Left forelimb (tissue), 1 donor: Measurements from ENCODE around the gene LONP2.
"Not testable (repeated sequence)": the region's sequence is repeated elsewhere in the genome, so short reads cannot be mapped to it uniquely, and the experiment has no call there.

Experiments used
- DNase-seq: peaks from one replicate; pipeline ENCODE4 v3.0.0-alpha.2; 2018; ENCODE audit warnings: low spot score

Gene LONP2

DNA sequence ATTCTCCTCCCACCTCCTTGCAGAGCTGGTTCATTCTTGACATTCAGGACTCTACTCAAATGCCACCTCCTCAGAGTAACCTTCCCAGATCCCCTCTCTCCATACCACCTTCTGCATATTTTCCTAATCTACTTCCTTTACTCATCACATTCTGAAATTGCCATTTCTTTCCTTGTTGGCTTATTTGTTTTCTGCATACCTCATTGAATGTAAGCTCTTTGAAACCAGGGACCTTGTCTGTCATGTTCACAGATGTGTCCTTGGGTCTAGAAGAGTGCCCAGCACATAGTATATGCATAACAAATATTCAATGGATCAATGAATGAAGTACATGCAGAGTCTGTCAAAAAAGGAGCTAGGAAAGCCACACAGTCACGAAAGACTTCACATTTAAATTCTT, 7.8 kb upstream of the LONP2 start:
- no peak for DNase-seq

DNA sequence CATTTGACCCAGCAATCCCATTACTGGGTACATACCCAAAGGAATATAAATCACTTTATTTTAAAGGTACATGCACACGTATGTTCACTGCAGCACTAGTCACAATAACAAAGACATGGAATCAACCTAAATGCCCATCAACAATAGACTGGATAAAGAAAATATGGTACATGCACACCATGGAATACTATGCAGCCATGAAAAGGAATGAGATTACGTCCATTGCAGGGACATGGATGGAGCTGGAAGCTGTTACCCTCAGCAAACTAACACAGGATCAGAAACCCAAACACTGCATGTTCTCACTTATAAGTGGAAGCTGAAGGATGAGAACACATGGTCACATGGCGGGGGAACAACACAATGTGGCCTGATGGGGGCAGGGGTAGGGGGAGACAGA, 4.0 kb upstream of the LONP2 start:
- not testable (repeated sequence) for DNase-seq

DNA sequence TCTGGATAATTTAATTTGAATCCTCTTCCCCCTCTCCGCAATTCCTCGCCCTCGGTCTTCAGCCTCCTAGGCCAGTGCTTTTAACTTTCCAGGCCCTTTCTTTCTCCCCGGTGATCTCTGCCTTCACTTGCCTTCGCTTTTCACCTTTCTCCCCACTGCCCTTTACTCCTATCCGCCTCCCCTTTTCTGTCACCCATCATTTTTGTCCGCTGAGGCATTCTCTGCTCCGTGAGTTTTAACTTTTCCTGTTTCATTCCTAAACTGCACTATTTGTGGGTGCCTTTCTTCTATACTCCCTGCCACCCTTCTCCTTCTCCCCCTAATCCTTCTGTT, 729 bp downstream of the LONP2 start:
- DNase-seq, result no peak

DNA sequence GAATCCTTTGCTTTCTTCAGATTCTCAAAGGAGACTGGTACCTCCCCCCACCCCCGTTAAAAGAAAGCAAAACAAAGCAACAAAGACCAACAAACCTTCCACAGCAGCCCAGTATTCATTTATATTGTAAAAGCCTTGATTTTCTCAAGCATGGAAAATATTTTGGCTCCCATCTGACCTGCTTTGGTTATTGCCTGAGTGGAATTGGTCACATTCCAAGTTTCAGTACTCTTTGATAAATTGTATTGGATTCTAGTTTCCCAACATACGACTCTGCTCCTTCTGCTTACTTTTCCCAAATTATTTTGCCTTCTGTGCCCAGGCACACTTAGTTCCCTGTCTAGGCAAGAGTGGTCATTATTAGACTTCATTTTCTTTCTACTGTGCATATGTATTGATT, 2.0 kb downstream of the LONP2 start:
- DNase-seq, result no peak

DNA sequence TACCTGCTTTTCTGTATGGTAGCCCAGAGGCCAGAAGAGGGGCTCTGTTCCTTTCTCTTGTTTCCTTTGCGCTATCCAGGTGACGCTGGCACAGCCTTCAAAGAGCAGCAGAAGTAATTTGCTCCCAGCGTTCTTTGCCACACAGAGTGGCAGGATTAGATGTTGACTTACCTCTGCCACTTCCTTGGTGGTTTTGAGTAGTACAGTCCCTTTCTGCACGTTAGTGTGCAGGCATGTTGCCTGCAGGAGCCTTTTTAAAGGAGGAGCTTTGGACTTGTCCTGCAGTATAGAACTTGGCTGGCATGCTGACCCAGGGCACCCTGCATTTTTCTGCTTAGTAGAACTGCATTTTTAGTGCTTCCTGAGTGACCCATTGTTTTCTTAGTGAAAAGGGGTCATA, 3.2 kb downstream of the LONP2 start, which contains the start of gene ABCC11:
TSS of gene ABCC11 (minus strand) at position 229 of the 400 bp plus-strand sequence. CDS start 15,618 bp downstream, outside the sequence.
- no peak for DNase-seq

DNA sequence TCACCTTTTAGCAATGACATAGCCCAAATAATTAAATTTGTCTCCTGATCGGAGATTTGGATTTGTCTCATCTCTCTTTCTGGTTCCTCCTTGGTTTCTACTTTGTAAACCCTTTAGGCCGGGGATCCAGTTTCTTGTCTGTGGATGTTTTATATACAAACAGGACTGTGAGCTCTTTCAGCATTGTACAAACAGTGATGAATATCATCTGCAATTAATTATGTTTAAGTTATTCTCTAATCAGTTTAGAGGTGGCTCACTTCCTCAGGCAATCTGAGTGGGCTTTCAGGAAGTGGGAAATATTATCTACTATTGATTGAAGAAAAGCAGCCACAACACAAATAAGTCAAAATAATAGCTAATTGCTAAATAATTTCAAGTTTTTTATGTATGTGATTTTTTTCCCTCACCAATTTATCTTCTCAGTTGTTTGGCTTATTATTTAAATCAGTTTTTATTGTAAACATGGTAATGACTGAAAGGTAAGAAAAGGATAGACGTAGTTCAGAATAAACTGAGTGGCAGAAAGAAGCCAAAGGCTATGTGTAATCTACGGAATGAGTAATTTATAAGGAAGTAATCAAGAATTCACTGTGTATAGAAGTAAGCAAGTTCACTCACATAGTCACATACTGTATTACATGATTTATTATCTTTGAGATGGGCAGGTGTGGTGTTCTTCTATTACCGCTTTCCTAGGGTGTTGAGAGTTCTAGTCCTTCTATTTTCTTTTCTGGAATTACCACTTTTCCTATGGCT, 6.6 kb downstream of the LONP2 start:
- DNase-seq, result no peak

DNA sequence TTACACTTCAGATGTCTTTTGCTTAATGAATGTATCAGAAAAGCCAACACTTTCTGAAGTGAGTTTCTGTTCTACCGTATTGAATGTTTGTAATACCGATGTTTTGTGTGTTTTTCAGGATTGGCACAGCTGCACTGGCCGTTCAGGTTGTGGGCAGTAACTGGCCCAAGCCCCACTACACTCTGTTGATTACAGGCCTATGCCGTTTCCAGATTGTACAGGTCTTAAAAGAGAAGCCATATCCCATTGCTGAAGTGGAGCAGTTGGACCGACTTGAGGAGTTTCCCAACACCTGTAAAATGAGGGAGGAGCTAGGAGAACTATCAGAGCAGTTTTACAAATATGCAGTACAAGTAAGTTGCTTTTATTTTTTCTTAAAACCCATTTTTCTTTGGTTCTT, 7.9 kb downstream of the LONP2 start:
- no peak for DNase-seq

DNA sequence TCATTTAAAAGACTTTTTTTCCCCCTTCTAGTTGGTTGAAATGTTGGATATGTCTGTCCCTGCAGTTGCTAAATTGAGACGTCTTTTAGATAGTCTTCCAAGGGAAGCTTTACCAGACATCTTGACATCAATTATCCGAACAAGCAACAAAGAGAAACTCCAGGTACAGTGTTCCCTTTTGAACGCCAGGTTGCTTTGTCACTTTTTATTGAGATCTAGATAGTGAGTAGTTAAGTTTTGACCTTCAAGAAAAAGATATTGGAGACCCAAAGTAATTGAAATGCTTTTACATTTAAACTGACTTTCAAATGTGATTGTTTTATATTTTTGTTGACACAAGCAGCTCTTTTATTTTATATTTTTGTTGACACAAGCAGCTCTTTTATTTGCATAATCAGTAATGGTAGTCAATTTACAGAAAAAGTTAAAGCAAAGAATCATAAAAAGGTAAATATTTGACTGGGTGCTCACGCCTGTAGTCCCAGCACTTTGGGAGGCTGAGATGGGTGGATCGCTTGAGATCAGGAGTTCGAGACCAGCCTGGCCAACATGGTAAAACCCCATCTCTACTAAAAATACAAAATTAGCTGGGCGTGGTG, 12.6 kb downstream of the LONP2 start:
- no peak for DNase-seq

DNA sequence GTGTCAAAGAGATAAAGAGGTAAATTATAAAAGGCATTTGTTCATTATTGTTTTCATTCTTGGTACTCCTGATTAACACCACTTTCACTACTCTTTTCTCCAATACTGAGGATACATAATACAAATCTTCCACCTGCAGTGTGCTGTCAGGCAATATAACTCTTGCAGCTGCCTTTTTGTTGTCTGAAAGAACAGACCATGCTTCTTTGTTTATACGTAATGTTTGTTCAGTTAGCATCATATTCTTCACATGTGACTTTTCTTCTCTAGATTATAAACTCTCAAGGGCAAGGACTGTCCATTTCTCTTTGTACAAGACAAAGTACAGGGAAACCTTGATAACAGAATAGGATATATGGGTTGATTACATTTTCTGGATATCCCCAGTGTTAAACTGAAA, 17.5 kb downstream of the LONP2 start:
- DNase-seq, result no peak

DNA sequence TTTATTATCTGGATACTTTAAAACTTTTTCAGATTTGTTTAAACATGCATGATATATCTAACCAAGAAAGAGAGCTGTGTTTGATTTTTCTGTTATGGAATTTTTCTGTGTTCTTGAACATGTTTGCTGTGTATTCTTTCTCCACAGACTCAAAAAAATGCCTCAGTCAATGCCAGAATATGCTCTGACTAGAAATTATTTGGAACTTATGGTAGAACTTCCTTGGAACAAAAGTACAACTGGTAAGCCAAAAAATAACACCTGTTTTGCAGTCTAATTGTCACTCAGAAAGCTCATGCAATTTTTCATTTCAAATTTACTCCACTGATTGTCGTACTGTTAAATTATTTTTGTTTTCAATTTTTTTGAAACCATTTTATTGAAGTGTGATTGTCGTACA, 18.5 kb downstream of the LONP2 start:
- DNase-seq, result no peak

DNA sequence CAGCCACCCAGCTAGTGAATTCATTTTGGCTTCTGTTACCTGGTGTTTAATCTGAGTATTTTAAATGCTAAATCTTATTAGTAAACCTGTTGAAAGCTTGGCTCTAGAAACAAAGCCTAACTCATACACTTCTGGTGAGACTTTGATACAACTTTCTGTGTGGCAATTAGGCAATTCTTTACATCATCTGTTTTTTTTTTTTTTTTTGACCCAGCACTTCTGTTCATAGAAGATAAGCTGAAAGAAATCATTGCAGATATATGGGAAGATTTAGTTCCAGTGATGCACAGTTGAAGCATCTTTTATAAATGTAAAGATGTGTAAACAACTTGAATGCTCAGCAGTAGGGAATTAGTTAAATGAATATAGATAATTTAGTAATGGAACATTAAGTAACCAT, 24.9 kb downstream of the LONP2 start:
- DNase-seq, result no peak

DNA sequence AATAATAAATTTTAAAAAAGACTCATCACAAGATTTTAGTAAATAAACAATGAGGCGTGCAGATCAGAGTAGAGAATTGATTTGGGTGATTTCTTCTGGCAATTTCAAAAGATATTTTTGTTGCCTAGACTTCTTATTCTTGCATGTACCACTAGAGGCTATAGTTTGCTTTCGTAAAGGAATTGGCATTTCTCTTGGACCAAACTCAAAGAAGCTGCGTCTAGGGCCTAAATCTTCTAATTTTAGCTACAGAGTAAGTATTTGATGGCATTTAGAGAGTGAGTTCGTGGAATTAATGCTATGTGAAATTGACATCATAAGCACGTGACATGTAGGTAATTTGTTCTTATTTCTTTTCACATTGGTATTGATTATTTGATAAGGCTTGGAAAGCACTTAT, 27.6 kb downstream of the LONP2 start:
- no peak for DNase-seq

DNA sequence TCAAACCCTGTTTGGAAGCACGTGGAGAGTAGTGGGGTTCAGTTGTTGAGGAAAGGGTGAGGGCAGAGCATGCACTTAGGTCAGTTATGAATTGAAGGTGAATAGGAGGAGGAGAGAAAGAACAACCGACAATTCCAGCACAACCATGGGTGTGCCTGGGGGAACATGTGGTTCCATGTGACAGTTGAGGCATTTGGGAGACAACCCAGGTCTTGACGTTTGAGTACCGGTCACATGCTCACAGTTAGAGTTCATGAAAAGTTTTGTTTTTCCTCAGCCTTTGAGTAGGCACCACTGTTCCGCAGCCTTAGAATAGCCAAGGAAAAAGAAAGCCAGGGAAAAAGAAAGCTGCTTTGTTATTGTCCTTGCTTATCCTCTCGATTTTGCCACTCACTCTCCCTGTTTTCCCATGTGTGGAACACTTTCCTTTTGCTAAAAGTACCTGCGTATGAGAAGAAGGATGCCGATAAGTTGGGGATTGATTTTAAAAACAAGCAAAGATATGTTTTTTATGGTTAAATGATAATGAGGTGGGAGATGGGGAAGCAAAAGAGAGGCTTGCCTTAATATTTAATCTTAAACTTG, 28.8 kb downstream of the LONP2 start:
- DNase-seq, result no peak

DNA sequence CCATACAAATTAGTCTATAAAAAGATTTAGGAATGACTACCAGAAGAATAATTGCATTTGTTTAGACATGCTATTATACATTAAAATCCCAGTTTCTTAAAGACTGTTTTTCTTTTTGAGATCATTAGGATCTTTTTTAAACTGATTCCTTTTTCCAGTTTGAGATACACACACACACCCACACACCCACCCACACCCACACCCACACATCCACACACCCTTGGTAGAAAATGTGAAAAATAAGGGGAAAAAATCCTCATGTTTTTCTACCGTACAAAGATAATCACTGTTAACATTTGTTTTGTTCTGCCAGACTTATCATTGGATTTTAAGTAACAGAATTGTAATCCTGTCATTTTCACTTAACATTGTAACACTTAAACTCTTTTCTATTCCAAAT, 30.4 kb downstream of the LONP2 start:
- no peak for DNase-seq

DNA sequence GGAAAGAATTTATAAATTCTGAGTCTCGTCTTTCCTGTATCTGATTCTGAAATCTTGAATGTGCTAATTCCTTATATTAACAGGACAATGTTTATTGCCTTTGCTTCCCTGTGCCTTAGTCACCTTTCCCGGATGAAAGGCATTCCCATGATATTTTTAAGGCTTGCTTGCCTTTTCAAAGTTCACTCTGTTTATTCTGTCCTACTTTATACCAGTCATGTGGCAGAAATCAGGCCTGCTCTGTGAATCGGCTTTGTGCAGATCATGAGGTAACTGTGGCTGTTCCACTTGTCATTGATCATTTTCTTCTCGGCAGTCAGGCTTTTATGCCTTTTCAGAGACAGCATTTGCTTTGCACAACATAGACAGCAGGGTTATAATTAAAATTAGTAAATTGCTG, 32.0 kb downstream of the LONP2 start:
- no peak for DNase-seq

DNA sequence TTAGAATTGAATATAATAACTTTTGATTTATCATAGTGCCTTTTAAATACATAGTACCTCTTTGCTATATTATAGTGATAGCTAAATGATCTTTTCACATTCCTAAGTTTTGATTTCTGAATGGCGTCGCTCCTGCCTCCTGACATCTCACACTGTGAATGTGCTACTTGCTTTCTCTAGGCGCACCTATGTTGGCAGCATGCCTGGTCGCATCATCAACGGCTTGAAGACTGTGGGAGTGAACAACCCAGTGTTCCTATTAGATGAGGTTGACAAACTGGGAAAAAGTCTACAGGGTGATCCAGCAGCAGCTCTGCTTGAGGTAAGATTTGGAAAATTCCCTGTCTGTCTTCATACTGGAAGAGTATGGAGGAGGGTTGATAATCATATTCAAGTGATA, 33.1 kb downstream of the LONP2 start:
- DNase-seq, result no peak

DNA sequence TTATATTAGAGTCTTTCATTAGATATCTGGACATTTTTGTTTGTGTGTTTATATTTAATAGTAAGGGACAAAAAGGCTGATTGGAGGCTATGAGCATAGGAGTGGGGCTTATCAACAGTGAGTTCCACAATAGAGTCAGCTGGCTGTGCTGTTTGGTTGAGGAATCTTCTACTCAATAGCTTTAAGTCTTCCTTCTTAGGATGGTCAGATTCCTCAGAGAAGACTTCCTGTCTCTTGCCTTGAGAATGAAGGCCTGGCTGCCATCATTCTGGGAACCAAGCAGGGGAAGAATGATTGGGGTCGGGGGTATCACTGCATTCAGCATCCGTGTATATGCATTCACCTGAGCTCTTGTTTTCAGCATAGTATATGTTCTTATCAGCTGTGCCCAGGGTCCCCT, 35.1 kb downstream of the LONP2 start:
- DNase-seq, result no peak

DNA sequence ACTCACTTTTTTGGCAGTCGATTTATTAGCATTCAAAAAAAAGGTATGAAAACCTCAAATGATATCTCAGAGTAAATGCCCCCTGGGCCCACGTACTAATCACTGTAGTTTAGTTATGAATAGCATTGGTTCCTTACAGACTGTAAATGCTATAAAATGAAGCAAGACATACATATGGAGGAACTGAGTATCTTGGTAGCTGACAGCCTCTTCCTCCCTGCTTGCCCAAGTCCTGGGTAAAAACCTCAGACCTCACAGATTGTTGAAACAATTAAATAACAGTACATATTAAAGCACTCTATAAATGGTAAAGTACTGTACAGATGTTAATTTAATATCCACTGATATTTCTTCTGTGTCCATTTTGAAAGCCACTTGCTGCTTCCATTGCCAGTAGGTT, 36.4 kb downstream of the LONP2 start:
- DNase-seq, result no peak

DNA sequence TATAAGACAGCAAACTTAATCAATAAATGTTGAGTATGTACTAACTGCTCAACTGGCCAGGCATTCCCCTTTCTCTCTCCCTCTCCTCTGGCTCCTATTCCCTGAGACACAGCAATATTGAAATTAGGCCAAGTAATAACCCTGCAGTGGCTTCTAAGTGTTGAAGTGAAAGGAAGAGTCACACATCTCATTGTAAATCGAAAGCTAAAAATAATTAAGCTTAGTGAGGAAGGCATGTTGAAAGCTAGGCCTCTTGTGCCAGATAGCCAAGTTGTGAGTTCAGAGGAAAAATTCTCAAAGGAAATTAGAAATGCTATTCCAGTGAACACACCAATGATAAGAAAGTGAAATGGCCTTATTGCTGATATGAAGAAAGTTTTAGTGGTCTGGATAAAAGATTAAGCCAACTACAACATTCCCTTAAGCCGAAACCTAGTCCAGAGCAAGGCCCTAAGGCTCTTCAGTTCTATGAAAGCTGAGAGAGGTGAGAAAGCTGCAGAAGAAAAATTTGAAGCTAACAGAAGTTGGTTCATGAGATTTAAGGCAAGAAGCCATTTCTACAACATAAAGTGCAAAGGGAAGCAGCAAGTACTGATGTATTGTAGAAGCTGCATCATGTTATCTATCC, 38.6 kb downstream of the LONP2 start:
- no peak for DNase-seq

DNA sequence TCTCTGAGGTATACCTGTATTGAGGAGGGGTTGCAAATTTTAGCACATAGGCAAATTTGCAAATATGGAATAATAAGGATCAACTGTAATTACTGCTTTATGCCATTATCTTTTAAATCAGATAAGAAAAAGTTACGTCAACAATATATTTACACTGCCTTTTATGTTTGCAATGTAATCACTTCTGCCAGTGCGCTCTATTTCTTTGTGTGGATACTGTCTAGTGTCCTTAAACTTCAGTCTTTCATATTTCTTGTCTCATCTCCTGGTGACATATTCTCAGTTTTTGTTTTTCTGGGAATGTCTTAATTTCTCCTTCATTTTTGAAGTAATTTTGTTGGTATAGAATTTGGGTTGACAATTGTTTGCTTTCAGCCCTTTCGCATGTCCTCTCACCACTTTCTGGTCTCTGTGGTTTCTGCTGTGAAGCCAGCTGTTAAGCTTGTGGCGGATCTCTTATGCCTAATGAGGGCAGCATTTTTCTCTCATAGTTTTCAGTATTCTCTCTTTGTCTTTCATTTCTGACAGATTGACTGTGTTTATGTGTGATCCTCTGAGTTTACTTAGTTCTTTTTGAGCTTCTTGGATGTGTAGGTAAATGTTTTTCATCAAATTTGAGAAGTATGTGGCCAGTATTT, 40.8 kb downstream of the LONP2 start:
- DNase-seq, result no peak

DNA sequence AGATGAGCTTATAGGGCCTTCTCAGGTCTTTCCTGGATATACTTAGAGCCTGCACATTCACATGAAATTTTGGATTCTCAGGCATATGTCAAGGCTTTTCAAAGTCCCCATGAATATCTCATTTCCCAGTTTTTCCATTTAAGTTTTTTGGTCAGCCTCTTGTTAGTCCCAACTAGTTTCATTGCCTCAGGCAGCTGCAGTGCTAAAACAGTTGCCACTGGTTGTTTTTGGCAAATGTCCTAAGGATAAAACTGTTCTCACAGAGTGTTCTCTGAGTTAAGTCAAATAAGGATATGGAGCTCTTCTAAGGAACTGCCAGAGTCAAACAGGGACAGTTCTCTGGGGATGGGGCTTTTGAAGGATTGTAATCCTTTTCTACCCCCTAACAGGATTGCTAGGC, 43.1 kb downstream of the LONP2 start:
- no peak for DNase-seq

DNA sequence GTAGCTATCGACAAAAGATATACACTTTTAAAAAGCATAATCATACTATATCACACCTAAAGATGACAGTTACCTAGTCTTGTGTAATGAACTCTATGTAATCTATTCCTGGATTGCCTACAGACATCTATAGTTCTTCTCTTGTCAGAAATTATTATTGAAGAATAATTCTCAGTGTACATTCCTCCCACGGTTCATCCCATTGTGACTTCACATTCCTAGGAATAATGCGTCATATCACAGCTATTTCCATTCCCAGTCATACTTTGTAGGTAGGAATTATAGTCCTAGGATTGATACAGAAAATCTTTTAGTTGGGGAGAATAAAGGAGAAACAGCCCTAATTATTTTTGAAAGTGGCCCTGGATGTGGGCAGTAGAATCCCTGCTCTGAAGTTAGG, 47.2 kb downstream of the LONP2 start:
- DNase-seq, result no peak

DNA sequence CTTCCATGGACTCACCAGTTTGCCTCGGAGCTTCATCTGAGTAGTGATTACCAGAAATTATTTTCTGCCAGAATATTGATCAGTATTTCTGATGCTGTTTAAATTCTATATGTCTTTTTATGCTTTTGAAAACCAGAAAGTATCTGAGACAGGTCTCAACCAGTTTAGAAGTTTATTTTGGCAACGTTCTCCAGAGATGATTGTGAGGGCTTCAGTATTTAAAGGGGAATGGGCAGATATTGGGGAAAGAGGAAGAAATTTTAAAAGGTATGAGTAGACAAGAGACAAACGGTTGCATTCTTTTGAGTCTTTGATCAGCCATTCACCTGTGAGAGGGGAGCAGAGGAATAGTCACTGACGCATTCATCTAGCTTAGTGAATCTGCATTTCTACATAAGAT, 47.7 kb downstream of the LONP2 start:
- no peak for DNase-seq
